Transverse colon (tissue), 4 donors: ENCODE results near the gene CHTF8.

Source experiments
- CTCF ChIP-seq, 5 experiments: fragments of 200-600 bp in 3 of 5; fragments of 450-650 bp in 2 of 5; sonication (generic) in 3 of 5; IDR thresholded peaks; 1 replicate in 2 of 5; 2 replicates in 3 of 5; pipeline ENCODE4 v1.5.1; 2016 to 2017; ENCODE audit warnings: antibody characterized with exemption in 5 of 5, inconsistent platforms in 3 of 5, mild to moderate bottlenecking in 2 of 5, moderate library complexity in 1 of 5
- EP300 ChIP-seq: sonication (generic); formaldehyde crosslinking; IDR thresholded peaks from one replicate; pipeline ENCODE4 v1.6.1; 2017; ENCODE audit warnings: antibody characterized with exemption, low read depth
- POLR2A ChIP-seq: fragments of 450-650 bp; IDR thresholded peaks from one replicate; pipeline ENCODE4 v1.6.1; 2016; ENCODE audit warnings: antibody characterized with exemption, mild to moderate bottlenecking, moderate library complexity
- POLR2AphosphoS5 ChIP-seq, 3 donors: sonication (generic); formaldehyde crosslinking; IDR thresholded peaks; one replicate each; pipeline ENCODE4 v1.6.1; 2016; ENCODE audit warnings: antibody characterized with exemption in 3 of 3

DNA sequence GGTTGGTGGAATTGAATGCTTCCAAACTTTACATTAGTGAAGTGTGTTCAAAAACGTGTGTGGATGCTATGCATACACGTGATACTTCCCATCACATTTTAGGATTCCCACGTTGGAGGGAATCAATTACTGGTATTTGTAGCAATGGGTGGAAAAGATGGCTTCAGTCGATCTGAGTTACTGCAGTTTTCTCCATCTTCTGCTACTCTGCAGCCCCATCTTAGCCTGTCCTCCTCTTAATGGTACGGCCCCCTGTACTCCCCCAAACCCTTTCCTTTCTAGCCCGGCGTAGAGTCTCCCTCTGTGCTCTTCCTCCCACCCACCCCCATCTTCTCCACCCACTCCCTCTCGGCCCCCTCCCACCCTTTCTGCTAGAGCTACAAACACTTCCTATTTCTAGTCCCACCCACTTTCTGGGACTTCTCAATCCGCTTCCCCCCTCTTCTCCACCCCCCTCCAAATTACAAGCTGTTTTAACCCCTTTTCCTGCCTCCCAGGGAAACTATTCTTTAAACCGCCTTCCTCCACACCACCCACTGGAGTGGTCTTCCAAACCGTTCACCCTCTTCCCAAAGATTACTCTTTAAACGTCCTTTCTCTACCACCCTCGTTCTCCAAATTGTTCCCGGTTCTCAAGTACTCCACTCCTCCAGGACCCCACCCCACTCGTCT is 1.1 kb downstream of the CHTF8 start:
- no peak for TF ChIP-seq CTCF (IDR thresholded peaks at IDR 0.05)
- TF ChIP-seq POLR2A: no peak
- no peak for TF ChIP-seq POLR2AphosphoS5 (IDR thresholded peaks at IDR 0.05)
- no peak for TF ChIP-seq EP300
